Astrocyte of the cerebellum (primary cell): ENCODE data around the gene STXBP5.
A peak's percentile ranks its signal among the peaks of the same experiment; 100 is the strongest.

Source experiments
- DNase-seq: peaks from one replicate; pipeline ENCODE4 v3.0.0-alpha.2; 2011; ENCODE audit warnings: low read depth
- H3K4me3 ChIP-seq: 2 replicates; pipeline ENCODE4 v1.5.1; 2011; ENCODE audit warnings: mild to moderate bottlenecking, low read depth, low read length, moderate library complexity
- in situ Hi-C: cut with HindIII; loops from 2 replicates; pipeline ENCODE4 v1.10.0; 2017; ENCODE audit warnings: low sequenced_read_pairs
- TF ChIP-seq, protein P1 (sequence below): IDR thresholded peaks from 2 replicates; pipeline ENCODE4 v1.5.1; 2012; ENCODE audit warnings: low read length, low read depth, moderate library complexity, mild to moderate bottlenecking; ENCODE audit errors: missing control alignments

STXBP5 gene

DNA sequence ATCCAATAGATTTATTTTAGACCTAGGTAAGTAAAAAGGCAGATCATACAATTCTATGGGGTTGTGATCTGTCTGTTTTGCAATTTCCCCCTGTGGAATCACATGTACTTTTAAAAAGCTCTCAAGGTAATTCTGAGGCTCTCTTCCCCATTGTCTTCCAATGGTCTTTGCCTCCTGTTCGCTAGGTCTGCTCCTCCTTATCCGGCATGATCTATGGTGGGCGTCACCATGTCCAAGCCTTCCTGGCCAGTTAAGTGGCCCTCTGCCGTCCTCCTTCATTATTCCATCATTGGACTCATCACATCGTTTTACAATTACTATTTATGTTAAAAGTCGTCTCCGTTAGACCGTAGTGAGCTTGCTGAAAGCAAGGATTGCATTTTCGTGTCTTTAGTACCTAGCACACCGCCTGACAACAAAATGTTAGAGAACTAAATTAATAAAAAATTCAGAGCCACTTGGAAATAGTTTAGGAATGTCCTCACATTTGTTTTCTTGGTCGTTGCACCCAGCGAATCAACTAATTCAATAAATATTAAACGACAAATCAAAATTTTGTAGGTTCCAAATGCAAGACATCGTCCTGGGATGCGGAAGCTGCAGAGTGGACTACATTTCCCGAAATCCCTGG lies 2.2 kb upstream of the STXBP5 start:
- TF ChIP-seq, protein P1, sequence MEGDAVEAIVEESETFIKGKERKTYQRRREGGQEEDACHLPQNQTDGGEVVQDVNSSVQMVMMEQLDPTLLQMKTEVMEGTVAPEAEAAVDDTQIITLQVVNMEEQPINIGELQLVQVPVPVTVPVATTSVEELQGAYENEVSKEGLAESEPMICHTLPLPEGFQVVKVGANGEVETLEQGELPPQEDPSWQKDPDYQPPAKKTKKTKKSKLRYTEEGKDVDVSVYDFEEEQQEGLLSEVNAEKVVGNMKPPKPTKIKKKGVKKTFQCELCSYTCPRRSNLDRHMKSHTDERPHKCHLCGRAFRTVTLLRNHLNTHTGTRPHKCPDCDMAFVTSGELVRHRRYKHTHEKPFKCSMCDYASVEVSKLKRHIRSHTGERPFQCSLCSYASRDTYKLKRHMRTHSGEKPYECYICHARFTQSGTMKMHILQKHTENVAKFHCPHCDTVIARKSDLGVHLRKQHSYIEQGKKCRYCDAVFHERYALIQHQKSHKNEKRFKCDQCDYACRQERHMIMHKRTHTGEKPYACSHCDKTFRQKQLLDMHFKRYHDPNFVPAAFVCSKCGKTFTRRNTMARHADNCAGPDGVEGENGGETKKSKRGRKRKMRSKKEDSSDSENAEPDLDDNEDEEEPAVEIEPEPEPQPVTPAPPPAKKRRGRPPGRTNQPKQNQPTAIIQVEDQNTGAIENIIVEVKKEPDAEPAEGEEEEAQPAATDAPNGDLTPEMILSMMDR, result no peak
- H3K4me3 ChIP-seq, result peak overlapping the region; percentile 88
- no peak for DNase-seq
- in situ Hi-C loops, result no loop called here

DNA sequence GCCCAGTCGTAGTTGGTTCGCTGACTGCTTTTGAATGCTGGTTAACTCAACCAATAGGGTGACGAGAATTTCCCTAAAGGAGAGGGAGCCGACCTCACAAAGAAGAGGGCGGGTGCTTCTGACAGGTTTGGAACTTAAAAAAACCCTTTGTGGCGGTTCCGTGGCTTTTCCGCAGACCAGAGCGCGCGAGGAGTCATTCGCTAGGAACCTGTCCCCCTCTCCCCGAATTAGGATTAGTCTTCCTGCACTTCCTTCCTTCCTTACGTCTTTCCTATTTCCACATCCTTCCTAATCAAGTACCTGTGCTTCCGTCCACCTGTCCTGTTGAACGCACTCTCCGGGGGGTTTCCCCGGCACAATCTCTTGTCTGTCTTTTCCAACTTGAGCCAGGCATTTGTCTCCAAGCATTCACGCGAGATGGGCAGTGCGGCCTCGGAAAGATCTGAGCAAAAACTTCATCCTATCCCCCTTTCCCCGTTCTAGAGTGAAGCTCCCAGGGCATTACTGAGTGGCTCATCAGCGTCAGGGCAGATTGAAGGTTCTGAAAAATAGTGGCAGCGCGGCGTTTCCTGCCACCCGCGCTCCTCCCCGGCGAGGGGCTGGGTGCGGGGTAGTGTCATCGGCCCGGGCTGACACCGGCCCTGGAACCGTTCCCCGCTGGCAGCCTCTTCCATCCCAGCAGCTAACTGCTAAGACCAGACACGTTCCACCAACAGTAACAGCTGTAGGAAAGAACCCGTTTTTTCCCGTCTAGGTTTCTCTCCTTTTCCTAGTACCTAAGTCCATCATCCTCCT lies 1.5 kb upstream of the STXBP5 start:
- TF ChIP-seq, protein P1, result no peak
- peak; percentile 94 for DNase-seq
- peak overlapping the region; percentile 88 for H3K4me3 ChIP-seq
- in situ Hi-C loops, result no loop called here

DNA sequence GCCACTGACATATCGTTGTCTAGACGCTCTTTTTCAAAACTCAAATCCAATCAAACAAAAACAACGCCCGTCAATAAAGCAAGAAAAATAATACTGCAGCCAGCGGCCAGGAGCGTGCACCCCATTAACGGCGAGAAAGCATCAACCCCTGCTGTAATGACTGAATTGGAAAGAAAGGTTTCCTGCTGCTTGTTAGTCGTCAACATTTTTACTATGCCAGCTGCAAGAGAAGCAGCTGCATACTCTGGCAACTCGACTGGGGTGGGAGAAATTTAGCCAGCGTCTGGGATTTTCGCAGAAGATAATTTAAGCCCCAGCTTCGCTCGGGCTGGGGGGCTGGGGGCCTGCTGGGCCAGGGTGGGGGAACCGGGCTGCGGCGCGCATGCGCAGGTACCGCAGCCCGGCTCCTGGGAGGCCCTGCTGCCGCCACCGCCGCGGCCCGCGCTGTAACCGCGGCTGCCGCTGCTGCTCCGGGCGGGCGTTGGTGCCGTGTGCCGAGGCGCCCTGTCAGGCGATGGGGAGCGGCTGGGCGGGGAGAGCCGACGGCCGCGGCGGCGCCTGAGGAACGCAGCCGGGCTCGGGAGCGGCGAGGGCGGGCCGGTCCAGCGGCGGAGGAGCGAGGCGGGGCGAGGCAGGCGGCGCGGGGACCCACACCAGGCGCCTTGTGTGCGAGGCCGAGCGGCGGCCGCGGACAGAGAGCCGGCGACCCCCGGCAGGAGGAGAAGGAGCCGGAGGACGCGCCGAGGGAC lies 732 bp upstream of the STXBP5 start:
- H3K4me3 ChIP-seq, result peak overlapping the region; percentile 88
- TF ChIP-seq, protein P1, result no peak
- in situ Hi-C loops, result no loop called here
- DNase-seq, result peak; percentile 34

DNA sequence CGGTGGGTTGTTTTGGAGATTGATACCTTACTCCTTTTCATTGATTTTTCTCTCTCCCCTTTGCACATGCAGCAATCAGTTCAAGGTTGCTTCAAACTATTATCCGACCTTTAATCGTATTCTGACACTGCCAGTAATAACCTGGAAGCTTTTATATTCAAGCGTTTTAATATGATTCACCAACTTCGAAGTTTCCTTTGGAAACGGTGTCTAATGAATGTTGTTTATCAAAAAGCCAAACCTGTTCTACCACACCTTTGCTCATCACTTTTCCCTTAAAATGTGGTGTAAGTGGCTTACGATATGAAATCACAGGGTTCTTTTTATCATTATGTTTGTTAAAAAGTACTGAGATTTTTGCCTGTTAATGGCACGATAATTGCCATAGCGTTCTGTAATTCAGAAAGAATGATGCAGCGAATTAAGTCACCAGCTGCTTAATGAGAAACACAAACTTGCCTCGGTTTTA lies 660 bp downstream of the STXBP5 start:
- in situ Hi-C loops, result no loop called here
- TF ChIP-seq, protein P1, result no peak
- DNase-seq, result no peak
- peak overlapping the region; percentile 88 for H3K4me3 ChIP-seq

DNA sequence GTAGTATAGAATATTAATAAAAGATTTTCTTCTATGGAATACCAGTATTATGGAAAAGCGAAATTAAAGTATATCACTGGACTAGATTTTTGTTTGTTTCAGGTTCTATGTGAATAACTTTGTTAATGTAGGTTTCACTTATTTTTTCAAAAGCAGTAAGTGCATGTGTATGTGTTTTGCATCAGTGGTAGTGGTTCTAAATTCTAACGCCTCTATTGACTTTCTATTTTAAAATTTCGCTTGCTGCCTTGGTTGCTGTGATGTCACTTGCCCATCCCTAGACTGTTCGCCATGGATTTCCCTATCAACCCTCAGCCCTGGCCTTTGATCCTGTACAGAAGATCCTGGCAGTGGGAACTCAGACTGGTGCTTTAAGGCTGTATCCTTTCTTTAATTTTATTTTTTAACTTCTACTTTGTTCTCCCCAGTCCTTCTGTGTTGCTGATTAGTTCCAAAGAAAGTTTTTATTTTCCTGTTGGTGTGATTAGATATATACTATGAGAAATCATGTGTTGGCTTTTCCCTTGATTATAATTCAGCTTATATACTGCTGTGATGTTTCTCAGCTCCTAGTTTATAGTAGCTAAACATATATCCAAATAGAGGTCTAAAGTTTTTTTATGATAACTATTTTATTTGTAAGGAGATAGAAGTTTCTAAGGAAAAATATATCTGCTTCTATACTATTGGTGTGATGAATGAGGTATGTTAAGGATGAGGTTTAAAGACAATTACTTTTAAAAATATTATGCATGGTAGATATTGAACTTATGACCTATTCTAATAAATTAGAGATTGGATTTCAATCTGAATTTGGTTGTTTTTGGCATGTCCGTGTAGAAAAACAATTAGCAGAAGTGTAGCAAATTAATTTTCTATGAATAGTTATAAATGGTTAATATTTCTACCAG lies 1.7 kb downstream of the STXBP5 start:
- in situ Hi-C loops, result no loop called here
- TF ChIP-seq, protein P1, result no peak
- no peak for DNase-seq
- peak overlapping the region; percentile 88 for H3K4me3 ChIP-seq
